ENCODE results near the gene PPP4R2.

The PPP4R2 gene

GRCh38 chr3:73004316-73004715 is 7.7 kb downstream of the PPP4R2 start:
- TF ChIP-seq, protein P1, sequence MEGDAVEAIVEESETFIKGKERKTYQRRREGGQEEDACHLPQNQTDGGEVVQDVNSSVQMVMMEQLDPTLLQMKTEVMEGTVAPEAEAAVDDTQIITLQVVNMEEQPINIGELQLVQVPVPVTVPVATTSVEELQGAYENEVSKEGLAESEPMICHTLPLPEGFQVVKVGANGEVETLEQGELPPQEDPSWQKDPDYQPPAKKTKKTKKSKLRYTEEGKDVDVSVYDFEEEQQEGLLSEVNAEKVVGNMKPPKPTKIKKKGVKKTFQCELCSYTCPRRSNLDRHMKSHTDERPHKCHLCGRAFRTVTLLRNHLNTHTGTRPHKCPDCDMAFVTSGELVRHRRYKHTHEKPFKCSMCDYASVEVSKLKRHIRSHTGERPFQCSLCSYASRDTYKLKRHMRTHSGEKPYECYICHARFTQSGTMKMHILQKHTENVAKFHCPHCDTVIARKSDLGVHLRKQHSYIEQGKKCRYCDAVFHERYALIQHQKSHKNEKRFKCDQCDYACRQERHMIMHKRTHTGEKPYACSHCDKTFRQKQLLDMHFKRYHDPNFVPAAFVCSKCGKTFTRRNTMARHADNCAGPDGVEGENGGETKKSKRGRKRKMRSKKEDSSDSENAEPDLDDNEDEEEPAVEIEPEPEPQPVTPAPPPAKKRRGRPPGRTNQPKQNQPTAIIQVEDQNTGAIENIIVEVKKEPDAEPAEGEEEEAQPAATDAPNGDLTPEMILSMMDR (IDR thresholded peaks at IDR 0.05; ENCODE audit: low read depth, low read length, missing control alignments), result no peak
- no peak overlapping the region for H3K4me3 ChIP-seq (replicated peaks; ENCODE audit: low read depth, low read length)
- DNase-seq (ENCODE audit: extremely low read depth, low read depth), result no peak

- no peak for DNase-seq (ENCODE audit: extremely low read depth, low read depth)
- TF ChIP-seq, protein P1 (IDR thresholded peaks at IDR 0.05; ENCODE audit: low read depth, low read length, missing control alignments), result no peak
- no peak overlapping the region for H3K4me3 ChIP-seq (replicated peaks; ENCODE audit: low read depth, low read length)
Measured at GRCh38 chr3:73007992-73008712, 11.5 kb downstream of the PPP4R2 start.

DNA sequence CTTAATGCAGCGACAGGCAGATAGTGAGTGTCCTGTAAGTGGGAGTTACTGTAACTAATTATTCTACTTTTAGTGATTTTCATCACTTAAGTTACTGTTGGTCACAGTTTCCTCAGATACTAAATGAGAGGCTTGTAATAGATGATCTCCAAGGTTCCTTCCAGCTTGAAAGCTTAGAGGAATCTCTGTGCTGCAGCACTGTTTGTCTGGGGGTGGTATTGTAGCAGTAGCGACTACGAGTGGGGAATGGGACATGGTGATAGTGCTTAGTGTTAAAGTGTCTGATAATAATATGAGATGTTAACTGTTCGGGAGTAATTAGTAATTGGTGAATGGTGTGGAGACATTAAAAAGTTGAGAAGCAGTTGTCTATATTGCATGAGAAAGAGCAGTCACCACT is 12.4 kb downstream of the PPP4R2 start:
- no peak overlapping the region for H3K4me3 ChIP-seq (replicated peaks; ENCODE audit: low read depth, low read length)
- TF ChIP-seq, protein P1 (IDR thresholded peaks at IDR 0.05; ENCODE audit: low read depth, low read length, missing control alignments), result no peak
- DNase-seq (ENCODE audit: extremely low read depth, low read depth), result no peak

- no peak for DNase-seq (ENCODE audit: extremely low read depth, low read depth)
- TF ChIP-seq, protein P1 (IDR thresholded peaks at IDR 0.05; ENCODE audit: low read depth, low read length, missing control alignments), result no peak
- no peak overlapping the region for H3K4me3 ChIP-seq (replicated peaks; ENCODE audit: low read depth, low read length)
Measured at GRCh38 chr3:73009750-73010149, 13.1 kb downstream of the PPP4R2 start.

DNA sequence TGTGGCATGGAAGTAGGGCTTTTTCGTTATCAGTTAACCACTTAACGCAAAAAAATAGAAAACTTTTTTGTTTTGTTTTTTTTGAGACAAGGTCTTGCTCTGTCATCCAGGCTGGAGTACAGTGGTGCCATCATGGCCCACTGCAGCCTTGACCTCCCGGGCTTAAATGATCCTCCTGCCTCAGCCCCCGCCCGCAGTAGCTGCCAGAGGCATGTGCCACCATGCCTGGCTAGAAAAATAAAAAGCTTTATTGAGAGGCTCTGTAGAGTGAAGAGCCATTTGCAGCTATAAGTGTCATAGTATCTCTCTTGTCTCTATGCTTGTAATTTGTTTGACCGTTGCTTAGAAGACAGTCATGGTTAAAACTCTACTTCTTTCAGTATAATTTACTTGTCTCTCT is 13.5 kb downstream of the PPP4R2 start:
- no peak overlapping the region for H3K4me3 ChIP-seq (replicated peaks; ENCODE audit: low read depth, low read length)
- TF ChIP-seq, protein P1 (IDR thresholded peaks at IDR 0.05; ENCODE audit: low read depth, low read length, missing control alignments), result no peak
- DNase-seq (ENCODE audit: extremely low read depth, low read depth), result no peak

DNA sequence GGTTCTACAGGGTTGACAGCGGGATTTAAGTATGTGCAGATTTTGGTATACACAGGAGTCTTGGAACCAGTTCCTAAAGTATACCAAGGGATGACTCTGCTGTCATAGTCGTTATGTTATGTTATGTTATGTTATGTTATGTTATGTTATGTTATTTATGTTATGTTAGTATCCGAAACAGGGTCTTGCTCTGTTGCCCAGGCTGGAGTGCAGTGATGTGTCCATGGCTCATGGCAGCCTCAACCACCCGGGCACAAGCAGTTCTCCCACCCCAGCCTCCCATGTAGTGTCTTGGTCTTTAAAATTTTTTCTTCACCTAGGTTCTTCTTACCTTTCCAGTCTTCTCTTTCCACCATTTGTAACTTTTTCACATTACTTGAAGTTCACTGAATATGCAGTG is 21.7 kb downstream of the PPP4R2 start:
- TF ChIP-seq, protein P1 (IDR thresholded peaks at IDR 0.05; ENCODE audit: low read depth, low read length, missing control alignments), result no peak
- no peak overlapping the region for H3K4me3 ChIP-seq (replicated peaks; ENCODE audit: low read depth, low read length)
- DNase-seq (ENCODE audit: extremely low read depth, low read depth), result no peak

Data from HFF-Myc (cell line).